ENCODE measurements around the gene TNFRSF21. TPM values are rescaled to one million over a fixed set of nuclear protein-coding genes. Genes with fewer than 3 reads are reported as not detected.

Gene TNFRSF21
- total RNA-seq, 1 experiment from 2014 or later: 172 TPM

DNA sequence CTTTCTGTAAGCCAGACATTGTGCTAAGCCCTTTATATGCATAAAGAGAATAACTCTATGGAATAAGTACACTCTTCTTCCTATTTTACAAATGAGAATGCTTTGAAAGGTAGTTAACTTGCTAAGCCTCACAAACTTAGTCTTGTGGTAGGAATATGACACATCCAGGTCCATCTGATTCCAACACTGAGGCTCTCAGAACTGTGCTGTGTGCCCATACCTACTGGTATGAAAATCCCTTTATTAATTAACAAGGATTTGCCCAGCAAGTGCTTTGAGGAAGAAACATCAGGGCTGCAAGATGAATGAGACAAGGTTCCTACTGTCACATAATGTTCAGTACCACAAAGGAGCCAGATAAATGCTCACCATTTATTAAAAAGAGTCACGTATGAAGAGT is 122.6 kb downstream of the TNFRSF21 start:
- peak overlapping the region; percentile 93 for H3K27ac ChIP-seq
- H3K4me2 ChIP-seq: peak overlapping the region; percentile 61; the same call in 1 of the 2 replicates
- H3K27me3 ChIP-seq (ENCODE audit: insufficient read depth, low read depth): no peaks in the 10 kb centered on the region
- DNase-seq: no peak
- H4K20me1 ChIP-seq (ENCODE audit: insufficient read depth): no peaks in the 10 kb centered on the region
- H3K4me1 ChIP-seq (replicated peaks; ENCODE audit: insufficient read depth): peaks cover 71% of the 10 kb centered on the region
- TF ChIP-seq, protein P1, sequence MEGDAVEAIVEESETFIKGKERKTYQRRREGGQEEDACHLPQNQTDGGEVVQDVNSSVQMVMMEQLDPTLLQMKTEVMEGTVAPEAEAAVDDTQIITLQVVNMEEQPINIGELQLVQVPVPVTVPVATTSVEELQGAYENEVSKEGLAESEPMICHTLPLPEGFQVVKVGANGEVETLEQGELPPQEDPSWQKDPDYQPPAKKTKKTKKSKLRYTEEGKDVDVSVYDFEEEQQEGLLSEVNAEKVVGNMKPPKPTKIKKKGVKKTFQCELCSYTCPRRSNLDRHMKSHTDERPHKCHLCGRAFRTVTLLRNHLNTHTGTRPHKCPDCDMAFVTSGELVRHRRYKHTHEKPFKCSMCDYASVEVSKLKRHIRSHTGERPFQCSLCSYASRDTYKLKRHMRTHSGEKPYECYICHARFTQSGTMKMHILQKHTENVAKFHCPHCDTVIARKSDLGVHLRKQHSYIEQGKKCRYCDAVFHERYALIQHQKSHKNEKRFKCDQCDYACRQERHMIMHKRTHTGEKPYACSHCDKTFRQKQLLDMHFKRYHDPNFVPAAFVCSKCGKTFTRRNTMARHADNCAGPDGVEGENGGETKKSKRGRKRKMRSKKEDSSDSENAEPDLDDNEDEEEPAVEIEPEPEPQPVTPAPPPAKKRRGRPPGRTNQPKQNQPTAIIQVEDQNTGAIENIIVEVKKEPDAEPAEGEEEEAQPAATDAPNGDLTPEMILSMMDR (conservative IDR thresholded peaks at IDR 0.05): no peak
- TF ChIP-seq EZH2 (IDR thresholded peaks at IDR 0.05; ENCODE audit: low read depth): no peak
- no peak overlapping the region for H2AFZ ChIP-seq
- peaks cover 29% of the 10 kb centered on the region for H3F3A ChIP-seq (ENCODE audit: insufficient read depth, low read depth)
- H3K36me3 ChIP-seq (ENCODE audit: low read depth): no peaks in the 10 kb centered on the region
- ChIA-PET CTCF (interaction anchor here (0.6 kb wide), 1 partner anchor 201 kb away, joined by 4 read pairs; no protein-coding TSS in a partner anchor), POLR2A (ENCODE audit: unreplicated experiment) (interaction anchor here (0.6 kb wide), 1 partner anchor 75 kb away, joined by 6 read pairs; no protein-coding TSS in a partner anchor)
- BruUV-seq (replicated peaks): no TSS peak
- no peaks in the 10 kb centered on the region; the same call in 1 of the 2 replicates for H3K9me3 ChIP-seq (ENCODE audit: insufficient read depth, low read depth)
- H3K4me3 ChIP-seq: no peak overlapping the region
- H3K79me2 ChIP-seq (ENCODE audit: low read depth): peaks cover 4% of the 10 kb centered on the region; the same call in 1 of the 2 replicates
- intact Hi-C loops (cut with micrococcal nuclease; ENCODE audit: unreplicated experiment): no loop called here
- no peaks in the 10 kb centered on the region for H3K9me2 ChIP-seq (ENCODE audit: insufficient read depth)

DNA sequence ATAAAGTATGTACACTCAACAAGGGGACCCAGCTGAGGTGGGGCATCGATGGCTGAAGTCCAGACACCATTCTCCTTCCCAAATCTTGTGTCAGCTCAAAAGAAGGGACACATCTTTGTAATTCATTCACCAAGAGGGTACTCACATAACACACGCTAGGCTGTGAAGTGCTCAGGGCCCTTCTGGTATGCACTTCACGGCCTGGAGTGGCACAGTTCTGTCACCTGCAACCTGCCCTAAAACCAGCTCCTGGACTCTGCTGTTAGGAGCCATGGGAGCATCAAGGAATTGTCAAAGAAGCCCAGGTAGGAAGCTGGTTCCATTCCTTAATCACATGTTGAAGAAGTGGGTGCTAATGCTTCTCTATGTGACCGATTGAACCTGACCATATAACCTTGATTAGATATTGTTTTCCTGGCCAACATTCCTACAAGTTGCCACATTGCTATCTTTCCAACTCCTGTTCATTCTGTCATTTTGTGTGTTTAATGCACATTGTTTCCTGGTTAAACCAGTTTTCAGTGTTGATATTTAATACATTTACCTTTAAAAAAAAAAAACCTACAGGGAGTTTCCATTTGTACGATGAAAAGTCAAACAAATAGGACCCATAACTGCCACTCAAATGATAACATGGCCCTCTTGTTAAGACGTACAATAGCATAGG is 127.3 kb downstream of the TNFRSF21 start:
- H3K27me3 ChIP-seq (ENCODE audit: insufficient read depth, low read depth): no peaks in the 10 kb centered on the region
- no peaks in the 10 kb centered on the region for H3K9me2 ChIP-seq (ENCODE audit: insufficient read depth)
- TF ChIP-seq, protein P1 (conservative IDR thresholded peaks at IDR 0.05): no peak
- no peak for TF ChIP-seq EZH2 (IDR thresholded peaks at IDR 0.05; ENCODE audit: low read depth)
- peaks cover 82% of the 10 kb centered on the region for H3K4me1 ChIP-seq (replicated peaks; ENCODE audit: insufficient read depth)
- 0 out of 2 replicates have a peak overlapping the region, but pooled peaks have one; percentile 6 for H2AFZ ChIP-seq
- H3F3A ChIP-seq (ENCODE audit: insufficient read depth, low read depth): peaks cover 39% of the 10 kb centered on the region
- peaks cover 9% of the 10 kb centered on the region; the same call in 1 of the 2 replicates for H3K79me2 ChIP-seq (ENCODE audit: low read depth)
- no peaks in the 10 kb centered on the region for H3K9me3 ChIP-seq (ENCODE audit: insufficient read depth, low read depth)
- intact Hi-C loops (cut with micrococcal nuclease; ENCODE audit: unreplicated experiment): no loop called here
- H3K27ac ChIP-seq: peak overlapping the region; percentile 95
- CTCF ChIA-PET: no interaction called here
- H4K20me1 ChIP-seq (ENCODE audit: insufficient read depth): no peaks in the 10 kb centered on the region
- POLR2A ChIA-PET (ENCODE audit: unreplicated experiment): interaction anchor here (0.6 kb wide), 1 partner anchor 76 kb away, joined by 5 read pairs; no protein-coding TSS in a partner anchor
- no peak overlapping the region for H3K4me3 ChIP-seq
- H3K36me3 ChIP-seq (ENCODE audit: low read depth): no peaks in the 10 kb centered on the region
- peak in 1 of 2 experiments; percentile 96 for DNase-seq
- H3K4me2 ChIP-seq: peak overlapping the region; percentile 30
- no TSS peak for BruUV-seq (replicated peaks)

GRCh38 chr6:47181681-47182080 is 128.0 kb downstream of the TNFRSF21 start:
- BruUV-seq (replicated peaks): no TSS peak
- no peak for DNase-seq
- CTCF ChIA-PET: no interaction called here
- Histone ChIP-seq H2AFZ (0 out of 2 replicates have a peak overlapping the region, but pooled peaks have one; percentile 6), H3F3A (ENCODE audit: insufficient read depth, low read depth) (peaks cover 39% of the 10 kb centered on the region), H4K20me1 (ENCODE audit: insufficient read depth) (no peaks in the 10 kb centered on the region), H3K4me2 (peak overlapping the region; percentile 30), H3K27me3 (ENCODE audit: insufficient read depth, low read depth) (no peaks in the 10 kb centered on the region), H3K27ac (peak overlapping the region; percentile 95), H3K36me3 (ENCODE audit: low read depth) (no peaks in the 10 kb centered on the region), H3K4me3 (no peak overlapping the region), H3K9me2 (ENCODE audit: insufficient read depth) (no peaks in the 10 kb centered on the region), H3K9me3 (ENCODE audit: insufficient read depth, low read depth) (no peaks in the 10 kb centered on the region), H3K79me2 (ENCODE audit: low read depth) (peaks cover 9% of the 10 kb centered on the region; the same call in 1 of the 2 replicates), H3K4me1 (replicated peaks; ENCODE audit: insufficient read depth) (peaks cover 74% of the 10 kb centered on the region)
- intact Hi-C loops (cut with micrococcal nuclease; ENCODE audit: unreplicated experiment): no loop called here
- POLR2A ChIA-PET (ENCODE audit: unreplicated experiment): no interaction called here
- TF ChIP-seq EZH2 (IDR thresholded peaks at IDR 0.05; ENCODE audit: low read depth): no peak
- TF ChIP-seq, protein P1 (conservative IDR thresholded peaks at IDR 0.05): no peak

Other genes with a start within 250 kb of the TNFRSF21 start
- 48.8 and 55.5 TPM in 2 replicates for gene CD2AP, start 167.9 kb upstream of the TNFRSF21 start, total RNA-seq (2021)